Liver (tissue), 9 donors: Measurements from ENCODE around the gene ICAM1. TPM values are rescaled to one million over a fixed set of nuclear protein-coding genes. Genes with fewer than 3 reads are reported as not detected.
"Not testable (repeated sequence)": the region's sequence is repeated elsewhere in the genome, so short reads cannot be mapped to it uniquely, and the experiment has no call there.

Experiments used
- DNase-seq: peaks from one replicate; pipeline ENCODE4 v3.0.0-alpha.2; 2017; ENCODE audit warnings: low spot score
- H3K27ac ChIP-seq, 2 donors: one replicate each; pipeline ENCODE4 v1.7.0; 2013; ENCODE audit warnings: inconsistent platforms in 2 of 2, low read length in 2 of 2, control low read depth in 1 of 2, low read depth in 1 of 2, mild to moderate bottlenecking in 1 of 2
- H3K27me3 ChIP-seq, 4 donors: one replicate each; pipeline versions ENCODE4 v1.6.1 to v1.7.0; 2013; ENCODE audit warnings: low read length in 3 of 4, inconsistent platforms in 1 of 4, mild to moderate bottlenecking in 1 of 4, moderate library complexity in 1 of 4; ENCODE audit not compliant: control insufficient read depth in 4 of 4, insufficient read depth in 4 of 4
- H3K36me3 ChIP-seq, 4 donors: one replicate each; pipeline versions ENCODE4 v1.6.1 to v1.7.0; 2013; ENCODE audit warnings: low read length in 3 of 4, mild to moderate bottlenecking in 3 of 4, low read depth in 1 of 4, moderate library complexity in 1 of 4; ENCODE audit not compliant: control insufficient read depth in 4 of 4, insufficient read depth in 3 of 4
- H3K4me1 ChIP-seq, 4 donors: one replicate each; pipeline versions ENCODE4 v1.6.1 to v1.7.0; 2013; ENCODE audit warnings: low read length in 3 of 4, mild to moderate bottlenecking in 3 of 4, moderate library complexity in 1 of 4; ENCODE audit not compliant: control insufficient read depth in 4 of 4, insufficient read depth in 4 of 4
- H3K4me3 ChIP-seq, 3 donors: one replicate each; pipeline versions ENCODE4 v1.6.1 to v1.7.0; 2013; ENCODE audit warnings: low read length in 3 of 3, control low read depth in 1 of 3, low read depth in 1 of 3, mild to moderate bottlenecking in 1 of 3
- H3K9ac ChIP-seq, 2 donors: one replicate each; pipeline ENCODE4 v1.7.0; 2013; ENCODE audit warnings: low read length in 2 of 2, mild to moderate bottlenecking in 2 of 2, moderate library complexity in 2 of 2, control low read depth in 1 of 2, low read depth in 1 of 2
- H3K9me3 ChIP-seq, 4 donors: one replicate each; pipeline versions ENCODE4 v1.6.1 to v1.7.0; 2013; ENCODE audit warnings: low read length in 3 of 4; ENCODE audit not compliant: control insufficient read depth in 4 of 4
- ATF3 ChIP-seq: IDR thresholded peaks from 2 replicates; pipeline ENCODE4 v1.6.1; 2016; ENCODE audit warnings: antibody characterized with exemption
- CTCF ChIP-seq: fragments of 150-350 bp; IDR thresholded peaks from 2 replicates; pipeline ENCODE4 v1.5.1; 2017; ENCODE audit warnings: improper control_type of control experiment, low read depth, low read length; ENCODE audit not compliant: missing input control
- EGR1 ChIP-seq, 2 donors: IDR thresholded peaks; 2 replicates each; pipeline ENCODE4 v1.6.1; 2016 to 2018; ENCODE audit warnings: antibody characterized with exemption in 2 of 2, low read depth in 2 of 2
- FOXA1 ChIP-seq: IDR thresholded peaks from 2 replicates; pipeline ENCODE4 v1.6.1; 2016; ENCODE audit warnings: antibody characterized with exemption
- GABPA ChIP-seq, 2 donors: IDR thresholded peaks in 1 of 2; conservative IDR thresholded peaks in 1 of 2; 2 replicates each; pipeline ENCODE4 v1.6.1; 2016; ENCODE audit warnings: antibody characterized with exemption in 2 of 2, mild to moderate bottlenecking in 1 of 2, moderate library complexity in 1 of 2
- HNF4G ChIP-seq: IDR thresholded peaks from 2 replicates; pipeline ENCODE4 v1.6.1; 2016; ENCODE audit warnings: antibody characterized with exemption
- MAX ChIP-seq: IDR thresholded peaks from 2 replicates; pipeline ENCODE4 v1.6.1; 2016; ENCODE audit warnings: antibody characterized with exemption
- NR2F2 ChIP-seq: IDR thresholded peaks from 2 replicates; pipeline ENCODE4 v1.6.1; 2016; ENCODE audit warnings: antibody characterized with exemption
- RAD21 ChIP-seq, 2 donors: IDR thresholded peaks; 2 replicates each; pipeline ENCODE4 v1.6.1; 2016; ENCODE audit warnings: antibody characterized with exemption in 2 of 2, mild to moderate bottlenecking in 2 of 2
- SP1 ChIP-seq: IDR thresholded peaks from 2 replicates; pipeline ENCODE4 v1.6.1; 2018; ENCODE audit warnings: antibody characterized with exemption, mild to moderate bottlenecking
- TAF1 ChIP-seq: conservative IDR thresholded peaks from 2 replicates; pipeline ENCODE4 v1.6.1; 2016; ENCODE audit warnings: antibody characterized with exemption, mild to moderate bottlenecking
- YY1 ChIP-seq: IDR thresholded peaks from 2 replicates; pipeline ENCODE4 v1.6.1; 2016; ENCODE audit warnings: antibody characterized with exemption, mild to moderate bottlenecking
- ZBTB33 ChIP-seq: IDR thresholded peaks from 2 replicates; pipeline ENCODE4 v1.6.1; 2016; ENCODE audit warnings: antibody characterized with exemption
- WGBS: extraction: QIAGEN DNeasy Blood & Tissue Kit; methylation state at CpG from one replicate; pipeline ENCODE4 v1.1.7; 2013; 5-methylcytosine and 5-hydroxymethylcytosine counted together
- polyA plus RNA-seq, 2 donors: library from polyadenylated mRNA; stranded (reverse) in 1 of 2; unstranded in 1 of 2; fragments of 200-250 nt in 1 of 2; fragments of >200 nt in 1 of 2; fragmentation: Nextera tagmentation in 1 of 2; extraction: Ambion mirVana in 1 of 2; gene quantifications; one replicate each; pipeline versions ENCODE4 v1.2.1 to v1.2.3, GENCODE V29; 2013 to 2015
- total RNA-seq, 2 donors: library from RNA; depleted of rRNA; stranded (reverse); fragments of >200 nt; gene quantifications; one replicate each; pipeline ENCODE4 v1.2.3, GENCODE V29; 2014
- donor health status: healthy.
- donor health status: healthy.
- donor health status: healthy.
- donor health status: healthy.
- donor health status: healthy.

The ICAM1 gene
- total and polyA plus RNA-seq, 4 donors: 7.8 to 26.3 (median 19.8) TPM

GRCh38 chr19:10278935-10279334, 8.0 kb downstream of the ICAM1 start:
- WGBS: 98% methylated on average over 1 of the region's 1 CpG
- H3K36me3 ChIP-seq: peaks cover 9 to 61% (median 33%) of the 10 kb centered on the region in 4 donors
- no peaks in the 10 kb centered on the region for H3K4me1 ChIP-seq
- no peak overlapping the region for H3K4me3 ChIP-seq
- H3K9ac ChIP-seq: no peak overlapping the region
- no peak overlapping the region for H3K27ac ChIP-seq
- no peak for TF ChIP-seq MAX
- TF ChIP-seq GABPA (IDR thresholded peaks at IDR 0.05 in 1 of 2, conservative IDR thresholded peaks at IDR 0.05 in 1 of 2): no peak
- TF ChIP-seq YY1: no peak
- TF ChIP-seq ZBTB33: no peak
- no peak for TF ChIP-seq SP1
- TF ChIP-seq FOXA1: no peak
- TF ChIP-seq TAF1: no peak
- TF ChIP-seq CTCF: no peak
- no peak for TF ChIP-seq EGR1 (IDR thresholded peaks at IDR 0.05; ENCODE audit: low read depth in 2 of 2)
- no peaks in the 10 kb centered on the region for H3K27me3 ChIP-seq
- H3K9me3 ChIP-seq: no peaks in the 10 kb centered on the region
- no peak for DNase-seq

GRCh38 chr19:10279737-10280442, 9.0 kb downstream of the ICAM1 start:
- TF ChIP-seq HNF4G (no peak), RAD21 (IDR thresholded peaks at IDR 0.05) (no peak), YY1 (no peak), MAX (no peak), ATF3 (no peak), ZBTB33 (no peak), TAF1 (no peak), EGR1 (IDR thresholded peaks at IDR 0.05; ENCODE audit: low read depth in 2 of 2) (no peak), FOXA1 (no peak), NR2F2 (no peak)
- no peaks in the 10 kb centered on the region for H3K9me3 ChIP-seq
- no peaks in the 10 kb centered on the region for H3K27me3 ChIP-seq
- WGBS: 76% methylated on average over 5 of the region's 5 CpGs
- no peak overlapping the region for H3K27ac ChIP-seq
- no peak overlapping the region for H3K4me3 ChIP-seq
- no peaks in the 10 kb centered on the region for H3K4me1 ChIP-seq
- peaks cover 14 to 64% (median 36%) of the 10 kb centered on the region in 4 donors for H3K36me3 ChIP-seq
- no peak for DNase-seq
- H3K9ac ChIP-seq: no peak overlapping the region

- not testable (repeated sequence) for H3K27me3 ChIP-seq, H3K9ac ChIP-seq, H3K4me3 ChIP-seq, H3K9me3 ChIP-seq, H3K27ac ChIP-seq, DNase-seq
- Histone ChIP-seq H3K36me3 (peaks cover 17 to 65% (median 43%) of the 10 kb centered on the region in 4 donors), H3K4me1 (peaks cover 0 to 17% (median 7%) of the 10 kb centered on the region in 4 donors)
- WGBS: 97% methylated on average over 5 of the region's 5 CpGs
Measured at GRCh38 chr19:10282043-10282442, 11.1 kb downstream of the ICAM1 start.
